NCI-H748 (cell line): ENCODE results near the gene ZNHIT3.
"Not testable (repeated sequence)": the region's sequence is repeated elsewhere in the genome, so short reads cannot be mapped to it uniquely, and the experiment has no call there.

Experiments used
- DNase-seq: peaks from one replicate; lab custom pipeline; 2025; ENCODE audit not compliant: unreplicated experiment; lab: John Stamatoyannopoulos, UW

ZNHIT3 gene

GRCh38 chr17:36486204-36487194, at the start of gene ZNHIT3:
TSS of gene ZNHIT3 (plus strand) at chr17:36486681. CDS start at chr17:36486700, 19 bp downstream.
- peak; percentile 98 for DNase-seq

DNA sequence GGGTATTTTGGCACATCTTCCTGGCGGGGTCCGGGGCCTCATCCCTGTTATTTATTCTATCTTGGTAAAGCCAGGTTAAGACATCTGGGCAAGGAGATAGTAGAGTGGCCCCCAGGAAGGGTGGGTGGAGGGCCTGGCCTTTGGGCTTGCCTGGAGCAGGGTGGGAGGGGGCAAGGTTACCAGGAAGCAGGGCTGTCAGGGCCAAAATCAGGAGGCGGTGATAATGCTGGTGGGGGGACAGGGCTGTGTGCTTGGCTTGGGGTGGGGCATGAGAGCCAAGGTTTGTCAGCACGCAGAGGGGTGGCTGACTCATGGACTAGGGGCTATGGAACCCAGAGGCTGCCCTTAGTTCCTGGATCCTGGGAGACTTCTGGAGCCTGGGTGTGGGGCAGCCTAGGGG, 44.7 kb upstream of the ZNHIT3 start:
- not testable (repeated sequence) for DNase-seq

GRCh38 chr17:36443777-36444176, 42.7 kb upstream of the ZNHIT3 start:
- no peak for DNase-seq

- not testable (repeated sequence) for DNase-seq
Observed at GRCh38 chr17:36449997-36450396, 36.5 kb upstream of the ZNHIT3 start.

DNA sequence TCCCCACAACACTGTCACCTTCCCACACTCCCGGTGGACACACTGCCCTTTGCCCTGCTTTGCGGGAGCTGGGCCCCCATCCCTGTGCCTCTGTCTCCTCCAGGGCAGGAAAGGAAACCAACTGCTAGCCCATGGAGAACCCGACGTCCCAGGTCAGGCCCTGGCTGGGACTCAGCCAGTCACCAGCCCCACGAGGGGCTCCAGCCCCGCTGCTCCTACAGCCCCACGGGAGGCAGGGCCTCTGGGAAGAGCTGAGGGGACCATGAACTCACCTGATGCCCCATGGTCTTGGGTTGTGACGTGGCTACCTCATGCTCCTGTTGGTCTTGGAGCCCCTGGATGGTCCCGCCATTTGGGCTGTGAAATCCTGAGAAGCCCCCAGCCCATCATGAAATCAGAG, 33.6 kb upstream of the ZNHIT3 start:
- not testable (repeated sequence) for DNase-seq

GRCh38 chr17:36457701-36458100, 28.8 kb upstream of the ZNHIT3 start:
- not testable (repeated sequence) for DNase-seq

- no peak for DNase-seq
Observed at GRCh38 chr17:36459045-36459444, 27.4 kb upstream of the ZNHIT3 start.

GRCh38 chr17:36459601-36460000, 26.9 kb upstream of the ZNHIT3 start:
- no peak for DNase-seq

DNA sequence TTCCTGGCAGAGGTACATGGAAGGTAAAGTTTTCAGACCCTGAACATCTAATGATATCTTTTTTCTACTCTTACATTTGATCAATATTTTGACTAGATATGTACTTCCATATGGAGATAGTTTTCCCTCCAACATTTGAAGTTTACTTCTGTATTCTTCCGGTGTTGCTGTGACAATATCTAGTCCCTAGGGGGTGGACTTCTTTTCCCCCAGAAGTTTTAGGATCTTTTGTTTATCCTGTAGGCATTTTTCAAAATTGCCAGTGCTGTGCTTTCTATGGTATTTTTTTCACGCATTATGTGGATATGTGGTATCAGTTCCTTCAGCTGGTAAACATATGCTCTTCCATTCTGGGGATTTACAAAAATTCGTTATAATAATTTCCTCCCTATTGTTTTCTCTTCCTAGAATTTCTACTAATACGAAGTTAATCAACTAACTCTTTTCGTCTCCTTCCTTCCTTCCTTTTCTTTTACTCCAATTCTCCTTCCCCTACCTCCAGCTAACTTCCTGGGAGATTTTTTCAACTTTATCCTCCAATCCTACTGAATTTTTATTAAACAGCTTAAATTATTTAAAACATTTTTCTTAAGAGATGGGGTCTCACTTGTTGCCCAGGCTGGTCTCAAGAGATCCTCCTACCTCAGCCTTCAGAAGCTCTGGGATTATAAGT, 26.1 kb upstream of the ZNHIT3 start:
- DNase-seq: no peak

DNA sequence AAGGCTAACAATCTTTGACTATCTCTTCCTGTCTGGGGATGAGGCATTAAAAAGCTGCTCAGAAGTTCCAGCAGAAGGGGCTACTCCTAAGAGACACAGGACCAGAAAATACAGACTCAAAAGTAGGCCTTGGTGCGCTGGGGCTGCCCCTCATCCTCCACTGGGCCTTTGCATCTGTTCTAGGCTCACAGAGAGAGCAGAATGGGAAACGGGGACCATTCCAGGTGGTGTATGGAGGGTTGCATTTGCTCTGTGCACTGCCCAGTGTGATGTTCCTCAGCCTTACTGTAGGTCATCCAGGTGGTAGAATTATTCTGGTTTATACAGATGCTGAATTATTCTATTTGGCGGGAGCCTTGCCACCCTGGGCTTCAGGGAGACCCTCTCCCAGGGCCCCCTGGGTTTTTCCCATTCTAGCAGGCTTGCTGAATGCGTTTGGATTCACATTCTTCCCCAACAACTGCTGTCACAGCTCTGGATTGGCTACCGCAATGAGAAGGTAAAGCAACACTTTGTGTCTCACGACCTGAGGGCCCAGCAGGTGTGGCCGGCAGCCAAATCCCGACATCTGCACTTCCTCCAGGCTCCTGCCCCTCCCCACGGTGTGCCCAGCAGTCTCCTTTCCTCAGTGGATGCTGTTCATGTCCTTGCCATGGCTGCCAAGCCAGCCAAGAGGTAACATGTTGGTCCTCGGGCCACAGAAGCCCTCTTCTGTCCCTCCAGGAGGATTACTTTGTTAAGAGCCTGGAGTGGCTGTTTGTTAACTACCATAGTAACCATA, 25.0 kb upstream of the ZNHIT3 start:
- DNase-seq: no peak

GRCh38 chr17:36463916-36464764, 22.3 kb upstream of the ZNHIT3 start:
- DNase-seq: peak; percentile 21

- no peak for DNase-seq
Observed at GRCh38 chr17:36464765-36465088, 21.8 kb upstream of the ZNHIT3 start.

GRCh38 chr17:36468903-36469635, 17.4 kb upstream of the ZNHIT3 start:
- no peak for DNase-seq

GRCh38 chr17:36469733-36470132, 16.7 kb upstream of the ZNHIT3 start:
- no peak for DNase-seq

GRCh38 chr17:36470499-36470898, 16.0 kb upstream of the ZNHIT3 start:
- no peak for DNase-seq

DNA sequence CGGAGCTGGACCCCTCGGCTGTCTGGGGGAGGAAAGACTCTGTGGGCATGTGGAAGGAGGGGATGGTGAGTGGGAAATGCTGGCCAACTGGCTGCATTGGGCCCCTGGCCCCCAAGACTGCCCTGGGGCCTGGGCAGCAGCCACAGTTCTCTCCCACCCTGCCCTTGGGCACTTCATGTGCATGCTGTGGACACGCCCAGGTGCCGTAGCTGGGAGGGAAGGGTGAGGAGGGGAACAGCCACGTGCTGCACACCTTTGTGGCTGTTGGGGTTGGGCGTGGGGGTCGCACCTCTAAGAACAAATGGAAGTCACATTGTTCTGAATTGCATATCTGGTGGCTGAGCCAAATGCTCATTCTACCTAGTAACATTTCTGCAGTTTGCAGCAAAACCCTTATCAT, 11.9 kb upstream of the ZNHIT3 start:
- DNase-seq: no peak

GRCh38 chr17:36475346-36475970, 11.0 kb upstream of the ZNHIT3 start:
- no peak for DNase-seq

GRCh38 chr17:36481829-36482228, 4.7 kb upstream of the ZNHIT3 start:
- DNase-seq: no peak
